A549 (cell line): ENCODE data around the gene FMOD.

Source experiments
- EHMT2 ChIP-seq: fragments of 200-600 bp; sonication (generic); IDR thresholded peaks from 2 replicates; pipeline ENCODE4 v1.6.1; 2016; ENCODE audit warnings: antibody characterized with exemption, low read depth, mild to moderate bottlenecking, moderate library complexity
- POLR2A ChIP-seq: IDR thresholded peaks from 2 replicates; pipeline ENCODE4 v1.6.1; 2012; ENCODE audit warnings: mild to moderate bottlenecking, low read length
- TF ChIP-seq, protein P1 (sequence below): fragments of >200 bp; sonication (Bioruptor Twin); formaldehyde crosslinking; IDR thresholded peaks from 3 replicates; pipeline ENCODE4 v1.5.1; 2016

DNA sequence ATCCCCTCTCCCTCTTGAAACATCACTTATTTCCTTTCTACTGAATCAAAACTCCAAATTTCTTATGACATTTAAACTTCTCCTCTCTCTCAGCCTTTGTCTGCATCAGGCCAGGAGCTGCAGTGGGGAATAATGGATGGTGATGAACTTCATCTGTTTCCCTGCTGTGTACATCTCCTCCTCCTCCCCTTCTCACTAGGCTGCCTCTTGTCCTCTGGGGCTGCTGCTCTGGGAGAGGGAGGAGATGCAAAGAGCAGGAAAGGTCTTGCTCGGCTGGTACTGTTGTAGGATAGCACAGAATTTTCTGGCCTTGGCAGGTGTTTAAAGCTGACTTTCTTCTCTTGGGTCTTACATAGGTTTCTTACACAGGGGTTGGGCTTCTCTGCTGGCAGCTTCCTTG, 31.1 kb upstream of the FMOD start:
- TF ChIP-seq POLR2A (no peak), EHMT2 (no peak)
- TF ChIP-seq, protein P1, sequence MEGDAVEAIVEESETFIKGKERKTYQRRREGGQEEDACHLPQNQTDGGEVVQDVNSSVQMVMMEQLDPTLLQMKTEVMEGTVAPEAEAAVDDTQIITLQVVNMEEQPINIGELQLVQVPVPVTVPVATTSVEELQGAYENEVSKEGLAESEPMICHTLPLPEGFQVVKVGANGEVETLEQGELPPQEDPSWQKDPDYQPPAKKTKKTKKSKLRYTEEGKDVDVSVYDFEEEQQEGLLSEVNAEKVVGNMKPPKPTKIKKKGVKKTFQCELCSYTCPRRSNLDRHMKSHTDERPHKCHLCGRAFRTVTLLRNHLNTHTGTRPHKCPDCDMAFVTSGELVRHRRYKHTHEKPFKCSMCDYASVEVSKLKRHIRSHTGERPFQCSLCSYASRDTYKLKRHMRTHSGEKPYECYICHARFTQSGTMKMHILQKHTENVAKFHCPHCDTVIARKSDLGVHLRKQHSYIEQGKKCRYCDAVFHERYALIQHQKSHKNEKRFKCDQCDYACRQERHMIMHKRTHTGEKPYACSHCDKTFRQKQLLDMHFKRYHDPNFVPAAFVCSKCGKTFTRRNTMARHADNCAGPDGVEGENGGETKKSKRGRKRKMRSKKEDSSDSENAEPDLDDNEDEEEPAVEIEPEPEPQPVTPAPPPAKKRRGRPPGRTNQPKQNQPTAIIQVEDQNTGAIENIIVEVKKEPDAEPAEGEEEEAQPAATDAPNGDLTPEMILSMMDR = no peak
